ENCODE results near the gene ING5.

ING5 gene

GRCh38 chr2:241706537-241706936 lies 4.7 kb downstream of the ING5 start:
- no peak overlapping the region for H3K4me3 ChIP-seq (replicated peaks; ENCODE audit: insufficient read depth, low read length)
- no peak overlapping the region for H3K27ac ChIP-seq (replicated peaks)
- no peak for DNase-seq (ENCODE audit: low read depth in 1 of 2, low spot score in 1 of 2)
- H3K27me3 ChIP-seq (ENCODE audit: insufficient read depth, poor library complexity, severe bottlenecking) = no peaks in the 10 kb centered on the region
- no peak for TF ChIP-seq POLR2AphosphoS5 (IDR thresholded peaks at IDR 0.05; ENCODE audit: low read depth)
- no peak for TF ChIP-seq GABPA (IDR thresholded peaks at IDR 0.05; ENCODE audit: low read depth)
- TF ChIP-seq SPI1 (IDR thresholded peaks at IDR 0.05; ENCODE audit: borderline replicate concordance, low read depth) = no peak
- no peak for TF ChIP-seq REST (IDR thresholded peaks at IDR 0.05; ENCODE audit: insufficient replicate concordance, low read depth)
- TF ChIP-seq CTCF (IDR thresholded peaks at IDR 0.05; ENCODE audit: insufficient read depth, low read length) = no peak

GRCh38 chr2:241708879-241709278 lies 7.0 kb downstream of the ING5 start:
- H3K4me3 ChIP-seq (replicated peaks; ENCODE audit: insufficient read depth, low read length) = no peak overlapping the region
- TF ChIP-seq GABPA (IDR thresholded peaks at IDR 0.05; ENCODE audit: low read depth) (no peak), REST (IDR thresholded peaks at IDR 0.05; ENCODE audit: insufficient replicate concordance, low read depth) (no peak), SPI1 (IDR thresholded peaks at IDR 0.05; ENCODE audit: borderline replicate concordance, low read depth) (no peak), POLR2AphosphoS5 (IDR thresholded peaks at IDR 0.05; ENCODE audit: low read depth) (no peak), CTCF (IDR thresholded peaks at IDR 0.05; ENCODE audit: insufficient read depth, low read length) (no peak)
- no peak for DNase-seq (ENCODE audit: low read depth in 1 of 2, low spot score in 1 of 2)
- H3K27ac ChIP-seq (replicated peaks) = no peak overlapping the region
- H3K27me3 ChIP-seq (ENCODE audit: insufficient read depth, poor library complexity, severe bottlenecking) = no peaks in the 10 kb centered on the region

- DNase-seq (ENCODE audit: low read depth in 1 of 2, low spot score in 1 of 2) = no peak
- no peak for TF ChIP-seq CTCF (IDR thresholded peaks at IDR 0.05; ENCODE audit: insufficient read depth, low read length)
- no peak for TF ChIP-seq GABPA (IDR thresholded peaks at IDR 0.05; ENCODE audit: low read depth)
- TF ChIP-seq POLR2AphosphoS5 (IDR thresholded peaks at IDR 0.05; ENCODE audit: low read depth) = no peak
- no peak for TF ChIP-seq SPI1 (IDR thresholded peaks at IDR 0.05; ENCODE audit: borderline replicate concordance, low read depth)
- TF ChIP-seq REST (IDR thresholded peaks at IDR 0.05; ENCODE audit: insufficient replicate concordance, low read depth) = no peak
- Histone ChIP-seq H3K27me3 (ENCODE audit: insufficient read depth, poor library complexity, severe bottlenecking) (no peaks in the 10 kb centered on the region), H3K4me3 (replicated peaks; ENCODE audit: insufficient read depth, low read length) (no peak overlapping the region), H3K27ac (replicated peaks) (no peak overlapping the region)
These were observed 17.3 kb downstream of the ING5 start for GRCh38 chr2:241719093-241719492.

Measured in HL-60 (cell line).